Measurements from ENCODE around the gene GALNT15. TPM values are rescaled to one million over a fixed set of nuclear protein-coding genes. Genes with fewer than 3 reads are reported as not detected.

The GALNT15 gene
- total RNA-seq, 1 donor from 2014 or later = 0.08 TPM

DNA sequence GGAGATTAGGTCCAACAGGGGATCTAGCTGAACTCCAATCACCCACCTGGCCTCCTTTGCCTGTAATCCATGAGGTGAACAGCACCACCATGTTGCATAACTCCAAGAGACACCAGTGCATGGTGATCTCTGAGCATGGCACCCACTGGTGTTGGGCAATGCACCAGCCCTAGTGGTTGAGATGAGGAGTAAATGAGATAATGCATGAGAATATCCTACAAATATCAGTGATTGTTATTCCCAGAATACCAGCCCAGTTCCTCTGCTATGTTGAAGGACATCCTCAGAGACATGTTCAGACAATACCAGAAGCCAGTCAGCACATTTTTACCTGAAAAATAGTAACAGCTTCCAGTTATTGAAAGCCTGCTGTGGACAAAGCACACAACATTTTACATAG, 14.7 kb downstream of the GALNT15 start:
- DNase-seq (ENCODE audit: low spot score) = no peak
- H3K36me3 Mint-ChIP-seq (ENCODE audit: low read depth, unreplicated experiment) = no peaks in the 10 kb centered on the region
- H3K4me3 Mint-ChIP-seq (ENCODE audit: unreplicated experiment) = no peak overlapping the region
- no peaks in the 10 kb centered on the region for H3K4me1 Mint-ChIP-seq (ENCODE audit: unreplicated experiment)
- H3K27me3 Mint-ChIP-seq (ENCODE audit: unreplicated experiment) = no peaks in the 10 kb centered on the region
- TF ChIP-seq, protein P1, sequence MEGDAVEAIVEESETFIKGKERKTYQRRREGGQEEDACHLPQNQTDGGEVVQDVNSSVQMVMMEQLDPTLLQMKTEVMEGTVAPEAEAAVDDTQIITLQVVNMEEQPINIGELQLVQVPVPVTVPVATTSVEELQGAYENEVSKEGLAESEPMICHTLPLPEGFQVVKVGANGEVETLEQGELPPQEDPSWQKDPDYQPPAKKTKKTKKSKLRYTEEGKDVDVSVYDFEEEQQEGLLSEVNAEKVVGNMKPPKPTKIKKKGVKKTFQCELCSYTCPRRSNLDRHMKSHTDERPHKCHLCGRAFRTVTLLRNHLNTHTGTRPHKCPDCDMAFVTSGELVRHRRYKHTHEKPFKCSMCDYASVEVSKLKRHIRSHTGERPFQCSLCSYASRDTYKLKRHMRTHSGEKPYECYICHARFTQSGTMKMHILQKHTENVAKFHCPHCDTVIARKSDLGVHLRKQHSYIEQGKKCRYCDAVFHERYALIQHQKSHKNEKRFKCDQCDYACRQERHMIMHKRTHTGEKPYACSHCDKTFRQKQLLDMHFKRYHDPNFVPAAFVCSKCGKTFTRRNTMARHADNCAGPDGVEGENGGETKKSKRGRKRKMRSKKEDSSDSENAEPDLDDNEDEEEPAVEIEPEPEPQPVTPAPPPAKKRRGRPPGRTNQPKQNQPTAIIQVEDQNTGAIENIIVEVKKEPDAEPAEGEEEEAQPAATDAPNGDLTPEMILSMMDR (IDR thresholded peaks at IDR 0.05; ENCODE audit: unreplicated experiment) = no peak
- no peak overlapping the region for H3K27ac Mint-ChIP-seq (ENCODE audit: unreplicated experiment)
- H3K9me3 Mint-ChIP-seq (ENCODE audit: unreplicated experiment) = no peaks in the 10 kb centered on the region

- Mint-ChIP-seq H3K36me3 (ENCODE audit: low read depth, unreplicated experiment) (no peaks in the 10 kb centered on the region), H3K4me1 (ENCODE audit: unreplicated experiment) (no peaks in the 10 kb centered on the region), H3K9me3 (ENCODE audit: unreplicated experiment) (no peaks in the 10 kb centered on the region), H3K27me3 (ENCODE audit: unreplicated experiment) (no peaks in the 10 kb centered on the region), H3K27ac (ENCODE audit: unreplicated experiment) (no peak overlapping the region), H3K4me3 (ENCODE audit: unreplicated experiment) (no peak overlapping the region)
- TF ChIP-seq, protein P1 (IDR thresholded peaks at IDR 0.05; ENCODE audit: unreplicated experiment) = no peak
- DNase-seq (ENCODE audit: low spot score) = no peak
Measured at GRCh38 chr3:16190704-16191103, 16.2 kb downstream of the GALNT15 start.

DNA sequence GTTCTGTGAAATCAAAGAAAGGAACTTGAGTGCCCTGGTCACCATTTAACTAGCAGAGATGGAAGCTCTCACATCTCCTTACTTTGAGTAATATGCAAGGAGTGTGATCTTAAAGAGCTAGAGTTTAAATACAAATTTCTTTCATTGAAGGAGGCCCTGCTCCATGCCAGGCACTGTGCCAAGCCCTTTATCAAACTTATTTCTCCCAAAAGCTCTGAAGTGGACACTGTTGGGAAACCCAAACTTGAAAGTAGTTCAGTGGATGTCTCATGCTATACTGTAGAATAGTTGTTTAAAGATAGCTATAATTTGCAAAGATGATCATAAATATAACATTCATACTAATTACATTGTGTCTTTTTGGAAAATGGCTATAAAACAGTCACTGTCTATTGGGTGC, 17.1 kb downstream of the GALNT15 start:
- Mint-ChIP-seq H3K27ac (ENCODE audit: unreplicated experiment) (no peak overlapping the region), H3K27me3 (ENCODE audit: unreplicated experiment) (no peaks in the 10 kb centered on the region), H3K36me3 (ENCODE audit: low read depth, unreplicated experiment) (no peaks in the 10 kb centered on the region), H3K9me3 (ENCODE audit: unreplicated experiment) (no peaks in the 10 kb centered on the region), H3K4me3 (ENCODE audit: unreplicated experiment) (no peak overlapping the region), H3K4me1 (ENCODE audit: unreplicated experiment) (no peaks in the 10 kb centered on the region)
- TF ChIP-seq, protein P1 (IDR thresholded peaks at IDR 0.05; ENCODE audit: unreplicated experiment) = no peak
- DNase-seq (ENCODE audit: low spot score) = no peak

DNA sequence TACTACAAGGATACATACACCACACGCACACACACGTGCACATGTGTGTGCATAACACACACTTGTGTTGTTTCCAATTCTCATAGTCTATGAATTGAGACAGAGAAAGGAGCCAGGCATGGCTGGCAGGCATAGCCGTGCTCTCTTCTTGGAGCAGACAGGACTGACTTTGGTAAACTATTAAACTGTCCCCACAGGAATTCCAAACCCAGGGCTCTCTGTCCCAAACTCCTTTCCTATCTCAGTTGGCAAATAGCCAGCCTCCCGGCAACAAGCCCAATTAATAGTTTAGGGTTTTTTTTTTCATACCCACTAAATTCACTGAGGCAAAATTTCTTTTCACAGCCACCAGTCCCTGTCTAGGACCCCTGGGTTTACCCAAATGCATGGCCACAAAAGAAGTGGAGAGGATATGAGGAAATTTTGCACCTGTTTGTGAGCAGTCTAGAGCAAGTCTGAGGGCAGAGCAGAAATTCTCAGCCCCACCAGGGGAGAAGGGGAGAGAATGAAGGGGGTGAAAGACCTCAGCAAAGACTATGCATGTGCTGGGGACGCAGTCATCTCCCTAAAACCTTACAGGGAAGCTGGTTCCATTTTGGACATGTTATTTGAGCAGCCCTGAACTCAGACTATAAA, 17.8 kb downstream of the GALNT15 start:
- Mint-ChIP-seq H3K9me3 (ENCODE audit: unreplicated experiment) (no peaks in the 10 kb centered on the region), H3K4me1 (ENCODE audit: unreplicated experiment) (no peaks in the 10 kb centered on the region)

GRCh38 chr3:16198427-16198826, 23.9 kb downstream of the GALNT15 start:
- TF ChIP-seq, protein P1 (IDR thresholded peaks at IDR 0.05; ENCODE audit: unreplicated experiment) = no peak
- H3K4me3 Mint-ChIP-seq (ENCODE audit: unreplicated experiment) = no peak overlapping the region
- H3K4me1 Mint-ChIP-seq (ENCODE audit: unreplicated experiment) = peaks cover 7% of the 10 kb centered on the region
- H3K27me3 Mint-ChIP-seq (ENCODE audit: unreplicated experiment) = peaks cover 4% of the 10 kb centered on the region
- no peak overlapping the region for H3K27ac Mint-ChIP-seq (ENCODE audit: unreplicated experiment)
- DNase-seq (ENCODE audit: low spot score) = no peak
- no peaks in the 10 kb centered on the region for H3K9me3 Mint-ChIP-seq (ENCODE audit: unreplicated experiment)
- H3K36me3 Mint-ChIP-seq (ENCODE audit: low read depth, unreplicated experiment) = no peaks in the 10 kb centered on the region

More for the DNA sequence above, 17.8 kb downstream of the GALNT15 start:
- TF ChIP-seq, protein P1 (IDR thresholded peaks at IDR 0.05; ENCODE audit: unreplicated experiment) = no peak
- Mint-ChIP-seq H3K27ac (ENCODE audit: unreplicated experiment) (no peak overlapping the region), H3K36me3 (ENCODE audit: low read depth, unreplicated experiment) (no peaks in the 10 kb centered on the region), H3K4me3 (ENCODE audit: unreplicated experiment) (no peak overlapping the region), H3K27me3 (ENCODE audit: unreplicated experiment) (no peaks in the 10 kb centered on the region)
- DNase-seq (ENCODE audit: low spot score) = no peak

Data from endothelial cell (in vitro differentiated cells).